ENCODE data around the gene KRTAP5-8.
"Not testable (repeated sequence)": the region's sequence is repeated elsewhere in the genome, so short reads cannot be mapped to it uniquely, and the experiment has no call there.

Gene KRTAP5-8

DNA sequence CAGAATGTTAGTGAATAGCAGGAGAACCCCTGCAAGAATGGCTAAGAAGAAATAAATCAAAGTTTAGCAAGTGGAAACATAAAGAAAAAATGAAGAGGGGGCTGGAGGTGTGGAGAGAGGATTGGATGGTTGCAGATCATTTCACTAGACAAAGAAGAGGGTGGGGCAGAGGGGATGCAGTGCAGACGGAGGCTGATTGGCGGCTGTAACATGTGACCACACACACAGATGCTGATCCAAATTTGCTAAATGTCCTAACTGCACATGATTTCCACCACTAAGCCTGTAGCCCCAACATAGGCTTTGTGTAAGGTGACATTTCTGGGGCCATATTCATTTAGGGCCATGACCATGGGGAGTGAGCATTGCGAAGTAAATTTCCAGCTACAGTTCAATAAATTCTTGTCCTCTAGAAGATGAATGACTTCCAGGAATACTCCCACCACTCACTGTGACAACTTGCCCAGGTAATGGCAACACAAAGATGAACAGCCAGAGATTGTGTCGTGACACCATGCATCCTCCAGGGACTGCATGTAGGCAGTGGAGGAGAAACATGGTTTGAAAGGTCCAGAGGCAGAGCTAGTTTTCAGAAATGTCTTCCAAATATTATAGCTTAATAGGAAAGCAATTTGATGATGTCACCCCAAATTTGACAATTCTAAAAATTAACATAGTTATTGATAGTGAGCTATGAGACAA lies 38.0 kb downstream of the KRTAP5-8 start:
- no peak for ATAC-seq

DNA sequence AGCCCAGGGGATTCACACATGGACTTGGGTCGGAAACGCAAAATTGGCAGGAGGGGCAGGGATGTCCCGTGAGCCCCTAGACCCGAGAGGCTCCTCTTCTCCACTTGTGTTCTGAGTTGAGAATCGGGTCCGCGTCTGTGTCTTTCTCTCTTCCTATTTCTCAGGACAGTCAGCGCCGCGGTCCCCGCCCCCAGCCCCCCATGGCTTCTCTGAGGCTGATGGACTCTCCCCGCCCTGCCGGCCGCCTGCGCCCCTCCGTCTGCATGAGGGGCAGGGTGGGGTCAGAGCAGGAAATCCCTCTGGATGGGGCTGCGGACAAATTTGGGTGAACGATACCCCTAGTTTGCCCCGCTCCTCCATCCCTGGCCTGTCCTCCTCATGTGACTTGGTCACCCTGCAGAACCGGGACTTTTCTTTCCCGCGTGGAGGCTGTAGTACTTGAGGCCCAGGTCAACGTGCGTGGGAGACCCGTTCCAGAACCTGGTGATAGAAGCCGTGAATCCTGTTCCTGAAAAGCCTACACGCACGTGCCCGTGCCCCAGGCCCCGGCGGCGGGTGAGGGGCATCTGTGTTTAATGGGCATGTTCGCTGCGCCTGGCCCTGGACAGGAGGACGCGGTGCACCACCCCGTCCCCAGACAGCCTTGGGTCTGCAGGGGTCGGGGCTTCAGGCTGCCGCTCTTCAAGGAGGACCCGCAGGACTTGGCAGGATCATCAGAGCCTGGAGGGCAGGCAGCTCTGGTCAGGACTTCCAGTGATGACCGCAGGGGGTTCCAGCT lies 39.1 kb downstream of the KRTAP5-8 start:
- not testable (repeated sequence) for ATAC-seq

DNA sequence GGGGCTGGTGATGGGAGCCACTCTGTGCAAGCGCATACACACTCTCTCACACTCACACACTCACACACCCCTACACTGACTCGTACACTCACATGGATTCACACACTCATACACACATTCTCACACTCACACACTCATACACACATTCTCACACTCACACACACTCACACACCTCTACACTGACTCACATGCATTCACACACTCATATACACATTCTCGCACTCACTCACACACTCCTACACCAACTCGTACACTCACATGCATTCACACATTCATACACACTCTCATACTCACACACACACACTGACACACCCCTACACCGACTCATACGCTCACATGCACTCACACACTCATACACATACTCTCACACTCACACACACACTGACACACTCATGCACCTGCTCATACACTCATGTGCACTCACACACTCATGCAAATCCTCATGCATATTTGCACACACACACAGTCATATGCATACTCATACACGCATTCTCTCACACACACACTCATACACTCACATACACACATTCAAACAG lies 39.7 kb downstream of the KRTAP5-8 start:
- ATAC-seq = no peak

DNA sequence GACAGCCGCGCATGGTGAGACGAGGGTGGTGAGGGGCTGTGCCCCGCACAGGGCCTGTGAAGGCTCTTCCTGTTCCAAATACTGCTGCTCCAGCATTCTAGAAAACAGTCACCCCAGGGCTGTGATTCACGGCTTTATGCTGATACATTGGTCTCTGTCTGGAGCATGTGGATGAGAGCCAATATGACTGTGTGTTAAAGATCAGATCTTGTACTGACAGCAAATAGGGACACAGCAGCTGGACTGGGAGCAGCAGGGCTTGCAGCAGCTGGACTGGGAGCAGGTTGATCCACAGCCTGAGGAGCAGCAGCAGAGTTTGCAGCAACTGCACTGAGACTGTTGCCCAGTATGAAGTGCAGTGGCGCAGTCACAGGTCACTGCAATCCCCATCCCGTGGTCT lies 41.7 kb downstream of the KRTAP5-8 start:
- ATAC-seq = not testable (repeated sequence)

DNA sequence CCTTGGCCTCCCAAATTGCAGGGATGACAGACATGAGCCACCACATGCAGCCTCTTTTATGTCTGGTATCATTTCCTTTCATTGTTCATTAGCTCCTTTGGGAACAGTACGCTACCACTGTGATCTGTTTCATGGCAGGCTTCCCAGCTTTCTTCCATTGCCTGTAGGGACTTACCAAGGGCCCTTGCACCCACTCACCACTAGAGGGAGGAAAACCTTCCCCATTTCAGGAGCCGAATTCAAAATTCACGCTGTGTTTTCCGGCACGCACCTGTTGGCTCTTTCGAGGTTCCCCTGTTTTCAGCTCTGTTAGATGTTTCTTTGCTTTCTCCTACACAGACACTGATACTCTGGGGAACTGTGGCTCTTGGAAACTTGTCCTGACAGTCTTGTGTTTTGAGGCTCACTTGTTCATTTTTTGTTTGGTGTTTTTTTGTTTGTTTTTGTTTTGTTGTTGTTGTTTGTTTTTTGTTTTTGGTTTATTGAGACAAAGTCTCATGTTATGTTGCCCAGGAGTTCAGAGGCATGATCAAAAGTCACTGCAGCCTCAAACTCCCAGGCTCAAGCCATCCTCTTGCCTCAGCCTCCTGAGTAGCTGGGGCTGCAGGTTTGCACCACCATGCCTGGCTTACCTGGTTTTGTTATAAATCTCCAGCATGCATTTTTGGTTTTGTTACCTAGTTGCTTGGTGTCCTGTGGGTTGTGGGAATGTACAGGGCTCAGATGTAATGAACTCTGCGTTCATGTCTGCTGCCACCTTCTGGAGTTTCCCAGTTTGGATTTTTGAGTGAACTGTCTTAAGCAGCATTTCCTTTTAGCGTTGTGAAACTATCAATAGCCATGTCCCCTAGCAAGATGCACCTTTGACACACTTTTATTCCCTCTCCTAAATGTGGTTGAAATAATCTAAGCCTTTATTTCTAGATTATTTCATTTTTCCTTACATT lies 42.5 kb downstream of the KRTAP5-8 start:
- ATAC-seq = no peak

DNA sequence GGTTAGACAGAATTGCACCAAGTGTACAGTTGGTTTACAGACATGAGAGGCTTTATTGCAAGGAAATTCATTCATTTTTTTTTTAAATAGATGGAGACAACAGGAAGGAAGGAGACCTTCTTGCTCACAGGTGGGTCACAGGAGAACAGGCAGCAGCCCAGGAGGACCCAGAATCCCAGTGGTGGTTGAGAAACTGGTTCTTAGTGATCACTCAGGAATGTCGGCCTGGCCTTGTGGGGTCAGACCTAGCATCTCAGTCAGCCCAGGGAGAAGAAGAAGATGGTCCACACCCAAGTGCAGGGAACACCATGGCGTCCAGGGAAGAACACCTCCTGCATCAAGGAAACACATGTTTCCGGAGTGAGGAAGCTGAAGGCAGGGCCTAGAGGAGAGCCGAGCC lies 44.0 kb downstream of the KRTAP5-8 start:
- no peak for ATAC-seq

DNA sequence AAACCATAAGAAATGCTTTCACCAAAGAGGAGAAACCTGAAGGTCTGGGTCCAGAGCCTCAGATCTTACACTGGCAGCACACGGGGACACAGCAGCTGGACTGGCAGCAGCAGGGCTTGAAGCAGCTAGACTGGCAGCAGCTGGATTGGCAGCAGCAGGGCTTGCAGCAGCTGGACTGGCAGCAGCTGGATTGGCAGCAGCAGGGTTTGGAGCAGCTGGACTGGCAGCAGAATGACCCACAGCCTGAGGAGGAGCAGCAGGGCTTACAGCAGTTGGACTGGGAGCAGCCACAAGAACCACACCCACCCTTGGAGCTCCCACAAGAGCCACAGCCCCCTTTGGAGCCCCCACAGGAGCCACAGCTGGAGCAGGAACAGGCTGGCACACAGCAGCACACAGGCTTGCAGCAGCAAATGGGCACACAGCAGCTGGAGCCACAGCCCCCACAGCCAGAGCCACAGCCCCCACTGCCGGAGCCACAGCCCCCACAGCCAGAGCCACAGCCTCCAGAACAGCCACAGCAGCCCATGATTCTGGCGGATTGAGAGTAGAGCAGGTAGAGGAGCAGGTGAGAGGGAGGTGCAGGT lies 44.6 kb downstream of the KRTAP5-8 start, which contains the start of gene KRTAP5-11:
Gene KRTAP5-11 (minus strand): TSS at position 567 of the 587 bp plus-strand sequence. CDS start 38 bp downstream, at position 529.
- ATAC-seq = no peak

DNA sequence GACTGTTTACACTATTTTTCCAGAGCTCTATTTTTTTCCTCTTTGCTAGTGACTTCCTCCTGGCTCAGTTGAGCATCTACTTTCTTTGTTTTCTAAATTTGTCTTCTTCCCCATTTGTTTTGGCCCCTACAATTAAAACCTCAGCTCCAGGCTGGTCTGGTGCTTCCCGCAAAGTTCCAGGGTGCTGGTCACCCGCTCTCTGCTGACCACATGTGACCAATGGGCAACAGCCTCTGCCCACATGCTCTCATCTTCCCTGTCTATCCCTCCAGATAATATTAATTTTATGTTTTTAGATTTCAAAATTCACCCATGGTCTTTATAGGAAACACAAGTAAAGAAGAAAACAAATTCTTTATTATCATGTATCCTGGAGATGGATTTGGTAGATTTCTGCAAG lies 45.1 kb downstream of the KRTAP5-8 start:
- not testable (repeated sequence) for ATAC-seq

DNA sequence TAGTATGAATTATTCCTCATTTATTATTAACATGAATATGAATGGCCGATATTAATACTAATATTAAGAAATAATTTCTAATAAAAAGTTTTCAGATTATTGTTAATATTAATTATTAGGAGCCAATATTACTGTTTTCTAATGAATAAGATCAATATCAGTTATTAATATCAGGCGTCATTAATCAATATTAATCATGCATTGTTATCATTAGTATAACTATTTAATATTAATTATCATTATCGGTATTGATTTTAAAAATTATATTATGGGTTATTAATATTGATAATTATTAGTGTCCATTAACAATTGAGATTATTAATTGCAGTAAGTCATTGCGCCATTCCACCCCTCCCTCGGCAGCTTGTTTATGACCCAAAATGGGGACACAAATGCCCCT lies 47.8 kb downstream of the KRTAP5-8 start:
- not testable (repeated sequence) for ATAC-seq

DNA sequence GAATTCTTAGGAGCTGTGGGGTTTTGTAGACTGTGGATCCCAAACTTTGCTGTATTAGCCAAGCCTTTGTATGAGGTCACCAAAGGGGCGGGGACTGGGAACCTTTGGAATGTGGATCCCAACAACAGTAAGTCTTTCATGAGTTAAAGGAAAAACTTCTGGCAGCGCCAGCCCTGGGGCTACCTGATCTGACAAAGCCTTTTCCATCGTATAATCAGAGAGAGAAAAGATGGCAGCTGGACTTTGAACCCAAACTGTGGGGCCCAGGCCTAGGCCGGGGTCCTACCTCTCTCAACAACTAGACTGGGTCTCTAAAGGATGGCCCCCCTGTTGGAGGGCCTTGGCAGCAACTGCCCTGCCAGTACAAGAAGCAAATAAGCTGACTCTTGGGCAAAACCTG lies 50.5 kb downstream of the KRTAP5-8 start:
- not testable (repeated sequence) for ATAC-seq
